ENCODE results near the gene MKI67.

DNA sequence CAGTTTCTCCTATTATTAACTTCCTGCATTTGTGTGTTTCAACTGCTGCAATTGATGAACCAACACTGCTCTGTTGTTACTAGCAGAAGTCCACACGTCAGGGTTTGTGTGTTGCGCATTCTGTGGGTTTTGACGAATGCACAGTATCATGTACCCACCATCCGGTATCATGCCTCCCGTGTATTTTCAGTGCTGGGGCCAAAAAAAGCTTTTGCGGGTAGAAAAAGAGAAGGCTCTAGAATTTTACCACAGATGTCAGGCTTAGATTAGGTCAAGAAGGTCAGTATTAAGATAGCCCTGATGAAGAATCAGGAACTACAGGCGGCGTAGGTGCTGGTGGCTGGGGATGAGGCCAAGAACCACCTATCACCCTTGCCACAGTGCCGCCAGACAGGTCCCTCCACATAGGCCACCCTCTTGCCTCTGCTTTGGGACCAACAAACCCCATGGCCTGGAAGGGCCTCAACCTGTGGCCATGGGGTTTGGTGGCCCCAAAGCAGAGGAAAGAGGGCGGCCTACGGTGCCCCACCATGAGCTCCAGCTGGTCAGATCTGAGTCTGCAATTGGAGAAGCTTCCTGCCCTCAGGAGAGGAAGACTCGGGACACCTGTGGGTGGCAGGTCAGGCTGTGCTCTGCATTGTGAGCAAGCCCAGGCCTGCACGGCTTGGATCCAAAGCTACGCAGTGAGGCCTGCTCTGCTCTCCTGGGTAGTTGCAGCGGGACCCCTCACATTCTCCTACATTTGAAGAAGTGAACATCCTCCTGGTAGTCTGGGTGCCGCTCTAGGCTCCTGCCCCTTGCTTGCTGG lies 71.9 kb downstream of the MKI67 start:
- TF ChIP-seq, protein P1, sequence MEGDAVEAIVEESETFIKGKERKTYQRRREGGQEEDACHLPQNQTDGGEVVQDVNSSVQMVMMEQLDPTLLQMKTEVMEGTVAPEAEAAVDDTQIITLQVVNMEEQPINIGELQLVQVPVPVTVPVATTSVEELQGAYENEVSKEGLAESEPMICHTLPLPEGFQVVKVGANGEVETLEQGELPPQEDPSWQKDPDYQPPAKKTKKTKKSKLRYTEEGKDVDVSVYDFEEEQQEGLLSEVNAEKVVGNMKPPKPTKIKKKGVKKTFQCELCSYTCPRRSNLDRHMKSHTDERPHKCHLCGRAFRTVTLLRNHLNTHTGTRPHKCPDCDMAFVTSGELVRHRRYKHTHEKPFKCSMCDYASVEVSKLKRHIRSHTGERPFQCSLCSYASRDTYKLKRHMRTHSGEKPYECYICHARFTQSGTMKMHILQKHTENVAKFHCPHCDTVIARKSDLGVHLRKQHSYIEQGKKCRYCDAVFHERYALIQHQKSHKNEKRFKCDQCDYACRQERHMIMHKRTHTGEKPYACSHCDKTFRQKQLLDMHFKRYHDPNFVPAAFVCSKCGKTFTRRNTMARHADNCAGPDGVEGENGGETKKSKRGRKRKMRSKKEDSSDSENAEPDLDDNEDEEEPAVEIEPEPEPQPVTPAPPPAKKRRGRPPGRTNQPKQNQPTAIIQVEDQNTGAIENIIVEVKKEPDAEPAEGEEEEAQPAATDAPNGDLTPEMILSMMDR (IDR thresholded peaks at IDR 0.05; ENCODE audit: extremely low read depth in 1 of 2, insufficient read depth in 1 of 2, low read depth in 1 of 2, low read length in 2 of 2): no peak
- TF ChIP-seq POLR2A (IDR thresholded peaks at IDR 0.05; ENCODE audit: low read depth, low read length) (no peak), JUN (IDR thresholded peaks at IDR 0.05; ENCODE audit: borderline replicate concordance, insufficient read depth, insufficient read length, low read depth) (no peak), FOS (IDR thresholded peaks at IDR 0.05; ENCODE audit: borderline replicate concordance, insufficient read depth, low read length) (no peak), POLR2AphosphoS5 (IDR thresholded peaks at IDR 0.05; ENCODE audit: insufficient read depth, low read depth, low read length) (no peak), GATA2 (IDR thresholded peaks at IDR 0.05; ENCODE audit: insufficient read depth, insufficient read length, low read depth, low read length) (no peak)
- TF ChIP-seq, protein P2, sequence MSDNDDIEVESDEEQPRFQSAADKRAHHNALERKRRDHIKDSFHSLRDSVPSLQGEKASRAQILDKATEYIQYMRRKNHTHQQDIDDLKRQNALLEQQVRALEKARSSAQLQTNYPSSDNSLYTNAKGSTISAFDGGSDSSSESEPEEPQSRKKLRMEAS (IDR thresholded peaks at IDR 0.05; ENCODE audit: insufficient read depth, insufficient read length): no peak
